CD14-positive monocyte (primary cell): ENCODE results near the gene LRRK1. TPM values are rescaled to one million over a fixed set of nuclear protein-coding genes. Genes with fewer than 3 reads are reported as not detected.

ENCODE experiments used
- DNase-seq, 3 donors: peaks; one replicate each; pipeline ENCODE4 v3.0.0-alpha.2; 2011 to 2022
- H2AFZ ChIP-seq: 2 replicates; pipeline ENCODE4 v1.6.0; 2012; ENCODE audit warnings: mild to moderate bottlenecking, low read depth, low read length, inconsistent platforms; ENCODE audit not compliant: insufficient read depth, poor library complexity, severe bottlenecking
- H3K27ac ChIP-seq, 2 donors: 1 replicate in 1 of 2; 2 replicates in 1 of 2; pipeline ENCODE4 v1.5.1; 2012 to 2013; ENCODE audit warnings: low read length in 2 of 2, control low read depth in 1 of 2, inconsistent platforms in 1 of 2, low read depth in 1 of 2, mild to moderate bottlenecking in 1 of 2
- H3K27me3 ChIP-seq, 2 donors: one replicate each; pipeline versions ENCODE4 v1.6.0 to v1.6.1; 2011 to 2013; ENCODE audit warnings: low read length in 2 of 2; ENCODE audit not compliant: control insufficient read depth in 2 of 2, insufficient read depth in 2 of 2
- H3K36me3 ChIP-seq, 2 donors: replicated peaks in 1 of 2; 1 replicate in 1 of 2; 2 replicates in 1 of 2; pipeline versions ENCODE4 v1.5.1 to v1.6.1; 2012 to 2013; ENCODE audit warnings: low read length in 2 of 2, control low read depth in 1 of 2, inconsistent platforms in 1 of 2, mild to moderate bottlenecking in 1 of 2; ENCODE audit not compliant: insufficient read depth in 2 of 2, control insufficient read depth in 1 of 2
- H3K4me1 ChIP-seq, 2 donors: 1 replicate in 1 of 2; 2 replicates in 1 of 2; pipeline versions ENCODE4 v1.5.1 to v1.6.1; 2012 to 2013; ENCODE audit warnings: low read length in 2 of 2, control low read depth in 1 of 2, inconsistent platforms in 1 of 2, mild to moderate bottlenecking in 1 of 2, moderate library complexity in 1 of 2; ENCODE audit not compliant: insufficient read depth in 2 of 2, control insufficient read depth in 1 of 2
- H3K4me2 ChIP-seq: replicated peaks from 2 replicates; pipeline ENCODE3; 2012; ENCODE audit warnings: low read length, moderate library complexity, mild to moderate bottlenecking; ENCODE audit not compliant: poor library complexity, severe bottlenecking; ENCODE audit errors: extremely low read depth
- H3K4me3 ChIP-seq, 3 experiments: fragments of 200-600 bp in 1 of 3; sonication (generic) in 1 of 3; replicated peaks in 1 of 3; 1 replicate in 2 of 3; 2 replicates in 1 of 3; pipeline ENCODE4 v1.5.1; 2011 to 2013; ENCODE audit warnings: low read length in 3 of 3, mild to moderate bottlenecking in 3 of 3, control low read depth in 2 of 3, low read depth in 2 of 3, inconsistent platforms in 1 of 3, moderate library complexity in 1 of 3
- H3K79me2 ChIP-seq: 2 replicates; pipeline ENCODE4 v1.6.0; 2012; ENCODE audit warnings: mild to moderate bottlenecking, control low read depth, inconsistent platforms, low read length, moderate library complexity; ENCODE audit not compliant: insufficient read depth
- H3K9ac ChIP-seq: 2 replicates; pipeline ENCODE4 v1.6.0; 2017; ENCODE audit warnings: low read length, mild to moderate bottlenecking; ENCODE audit not compliant: insufficient read depth, poor library complexity, severe bottlenecking
- H3K9me3 ChIP-seq, 2 donors: replicated peaks in 1 of 2; 1 replicate in 1 of 2; 2 replicates in 1 of 2; pipeline versions ENCODE4 v1.5.1 to v1.6.1; 2012 to 2013; ENCODE audit warnings: low read length in 2 of 2, control low read depth in 1 of 2; ENCODE audit not compliant: control insufficient read depth in 1 of 2, insufficient read depth in 1 of 2
- H4K20me1 ChIP-seq: 2 replicates; pipeline ENCODE4 v1.6.0; 2012; ENCODE audit warnings: mild to moderate bottlenecking, low read length, control low read depth, moderate library complexity; ENCODE audit not compliant: insufficient read depth
- H3K27ac Mint-ChIP-seq, 7 donors: one replicate each; pipeline ENCODE4 v1.8.0; 2020; ENCODE audit warnings: mild to moderate bottlenecking in 7 of 7, mixed read lengths in 7 of 7, moderate library complexity in 6 of 7, inconsistent platforms in 2 of 7
- H3K27me3 Mint-ChIP-seq, 3 donors: one replicate each; pipeline ENCODE4 v1.8.0; 2021 to 2022; ENCODE audit warnings: low read depth in 3 of 3, mild to moderate bottlenecking in 3 of 3, mixed read lengths in 3 of 3, moderate library complexity in 3 of 3, inconsistent platforms in 1 of 3
- H3K36me3 Mint-ChIP-seq, 2 donors: one replicate each; pipeline ENCODE4 v1.8.0; 2020; ENCODE audit warnings: mixed read lengths in 2 of 2, inconsistent platforms in 1 of 2, mild to moderate bottlenecking in 1 of 2
- H3K4me1 Mint-ChIP-seq: one replicate; pipeline ENCODE4 v1.8.0; 2020; ENCODE audit warnings: mild to moderate bottlenecking, mixed read lengths
- H3K4me3 Mint-ChIP-seq, 2 donors: one replicate each; pipeline ENCODE4 v1.8.0; 2020; ENCODE audit warnings: mild to moderate bottlenecking in 2 of 2, mixed read lengths in 2 of 2, moderate library complexity in 1 of 2
- H3K9me3 Mint-ChIP-seq, 7 donors: one replicate each; pipeline ENCODE4 v1.8.0; 2020 to 2022; ENCODE audit warnings: mixed read lengths in 7 of 7, mild to moderate bottlenecking in 6 of 7, moderate library complexity in 6 of 7, inconsistent platforms in 2 of 7
- CTCF ChIP-seq: fragments of 200-600 bp; IDR thresholded peaks from one replicate; pipeline ENCODE4 v1.8.0; 2022; ENCODE audit warnings: antibody characterized with exemption, mild to moderate bottlenecking
- WGBS: methylation state at CpG from one replicate; pipeline ENCODE4 v1.1.5; 2013; ENCODE audit warnings: missing lambda C conversion rate; ENCODE audit not compliant: insufficient coverage; 5-methylcytosine and 5-hydroxymethylcytosine counted together
- intact Hi-C, 2 donors: fragments of 100-400 bp; cut with micrococcal nuclease; formaldehyde crosslinking; loops; one replicate each; pipeline versions ENCODE4 v1.15.0 to v1.15.1; 2023
- polyA plus RNA-seq, 3 donors: library from polyadenylated mRNA; depleted of rRNA in 1 of 3; unstranded in 2 of 3; stranded (reverse) in 1 of 3; fragments of 300-500 nt in 2 of 3; fragments of >200 nt in 1 of 3; fragmentation: Illumina TruSeq in 2 of 3; gene quantifications; 1 replicate in 2 of 3; 2 replicates in 1 of 3; pipeline ENCODE4 v1.2.3, GENCODE V29; 2012 to 2021

Gene LRRK1
- polyA plus RNA-seq, 3 donors = 1.7 to 18.9 (median 5.4) TPM

GRCh38 chr15:100909565-100909964 is 9.6 kb upstream of the LRRK1 start:
- Mint-ChIP-seq H3K27me3 (peaks cover 3 to 6% (median 5%) of the 10 kb centered on the region in 3 donors), H3K4me3 (no peak overlapping the region), H3K36me3 (no peaks in the 10 kb centered on the region), H3K27ac (no peak overlapping the region), H3K9me3 (peaks cover 0 to 11% (median 3%) of the 10 kb centered on the region in 7 donors), H3K4me1 (peaks cover 9% of the 10 kb centered on the region)
- H3K36me3 ChIP-seq = no peaks in the 10 kb centered on the region
- H3K9me3 ChIP-seq = peaks cover 0 to 5% of the 10 kb centered on the region in 2 donors
- 100% methylated on average over 2 of the region's 4 CpGs for WGBS
- no peak overlapping the region for H3K4me3 ChIP-seq
- no peak for TF ChIP-seq CTCF
- H4K20me1 ChIP-seq = no peaks in the 10 kb centered on the region
- no peak overlapping the region for H3K9ac ChIP-seq
- no peak for DNase-seq
- no peak overlapping the region for H2AFZ ChIP-seq
- no peaks in the 10 kb centered on the region for H3K79me2 ChIP-seq
- H3K4me1 ChIP-seq = peaks cover 0 to 9% of the 10 kb centered on the region in 2 donors
- H3K27ac ChIP-seq = no peak overlapping the region
- H3K4me2 ChIP-seq = no peak overlapping the region
- intact Hi-C loops = no loop called here
- H3K27me3 ChIP-seq = no peaks in the 10 kb centered on the region

- no peak overlapping the region for H3K27ac ChIP-seq
- H3K9ac ChIP-seq = no peak overlapping the region
- H2AFZ ChIP-seq = no peak overlapping the region
- no peak overlapping the region for H3K4me2 ChIP-seq
- H3K9me3 Mint-ChIP-seq = peaks cover 0 to 14% (median 3%) of the 10 kb centered on the region in 7 donors
- H3K36me3 ChIP-seq = no peaks in the 10 kb centered on the region
- no peak overlapping the region for H3K4me3 Mint-ChIP-seq
- H3K4me3 ChIP-seq = no peak overlapping the region
- TF ChIP-seq CTCF = no peak
- H3K4me1 ChIP-seq = peaks cover 0 to 9% of the 10 kb centered on the region in 2 donors
- intact Hi-C loops = loop anchor here in 1 of 2 donors (10.0 kb wide), 1 partner anchor 345 kb away; the partner anchor contains the start of gene CHSY1
- H3K27me3 ChIP-seq = no peaks in the 10 kb centered on the region
- DNase-seq = no peak
- H3K36me3 Mint-ChIP-seq = peaks cover 2 to 3% of the 10 kb centered on the region in 2 donors
- peak overlapping the region in 1 of 7 donors; percentile 36 for H3K27ac Mint-ChIP-seq
- no peaks in the 10 kb centered on the region for H4K20me1 ChIP-seq
- 97% methylated on average over 11 of the region's 12 CpGs for WGBS
- H3K27me3 Mint-ChIP-seq = peaks cover 3 to 6% (median 5%) of the 10 kb centered on the region in 3 donors
- H3K4me1 Mint-ChIP-seq = peaks cover 12% of the 10 kb centered on the region
- H3K9me3 ChIP-seq = peaks cover 0 to 5% of the 10 kb centered on the region in 2 donors
- H3K79me2 ChIP-seq = no peaks in the 10 kb centered on the region
These were observed 8.9 kb upstream of the LRRK1 start for GRCh38 chr15:100909989-100910955.
